Kidney epithelial cell (primary cell): ENCODE measurements around the gene DOCK1. TPM values are rescaled to one million over a fixed set of nuclear protein-coding genes. Genes with fewer than 3 reads are reported as not detected.

ENCODE experiments used
- DNase-seq: peaks from one replicate; pipeline ENCODE4 v3.0.0-alpha.2; 2010; ENCODE audit warnings: low read depth
- H3K27me3 ChIP-seq: 2 replicates; pipeline ENCODE4 v1.6.0; 2011; ENCODE audit warnings: low read length; ENCODE audit not compliant: control insufficient read depth, insufficient read depth
- H3K36me3 ChIP-seq: 2 replicates; pipeline ENCODE4 v1.5.1; 2011; ENCODE audit warnings: low read length; ENCODE audit not compliant: control insufficient read depth, insufficient read depth
- H3K4me3 ChIP-seq: 2 replicates; pipeline ENCODE4 v1.5.1; 2011; ENCODE audit warnings: low read depth, mild to moderate bottlenecking, control low read depth, low read length
- total RNA-seq: library from RNA; depleted of rRNA; stranded (reverse); fragments of >200 nt; gene quantifications from 2 replicates; pipeline ENCODE4 v1.2.3, GENCODE V29; 2015
- TF ChIP-seq, protein P1 (sequence below): IDR thresholded peaks from 2 replicates; pipeline ENCODE4 v1.5.1; 2011; ENCODE audit warnings: mild to moderate bottlenecking, moderate library complexity, low read length, control low read depth, inconsistent platforms; ENCODE audit not compliant: insufficient read depth, poor library complexity, severe bottlenecking

The DOCK1 gene
- total RNA-seq, 1 donor from 2014 or later: 39.5 TPM

GRCh38 chr10:127418536-127419168, 513.4 kb downstream of the DOCK1 start:
- no peaks in the 10 kb centered on the region for H3K27me3 ChIP-seq
- peaks cover 1% of the 10 kb centered on the region for H3K36me3 ChIP-seq
- no peak for DNase-seq
- no peak overlapping the region for H3K4me3 ChIP-seq
- TF ChIP-seq, protein P1, sequence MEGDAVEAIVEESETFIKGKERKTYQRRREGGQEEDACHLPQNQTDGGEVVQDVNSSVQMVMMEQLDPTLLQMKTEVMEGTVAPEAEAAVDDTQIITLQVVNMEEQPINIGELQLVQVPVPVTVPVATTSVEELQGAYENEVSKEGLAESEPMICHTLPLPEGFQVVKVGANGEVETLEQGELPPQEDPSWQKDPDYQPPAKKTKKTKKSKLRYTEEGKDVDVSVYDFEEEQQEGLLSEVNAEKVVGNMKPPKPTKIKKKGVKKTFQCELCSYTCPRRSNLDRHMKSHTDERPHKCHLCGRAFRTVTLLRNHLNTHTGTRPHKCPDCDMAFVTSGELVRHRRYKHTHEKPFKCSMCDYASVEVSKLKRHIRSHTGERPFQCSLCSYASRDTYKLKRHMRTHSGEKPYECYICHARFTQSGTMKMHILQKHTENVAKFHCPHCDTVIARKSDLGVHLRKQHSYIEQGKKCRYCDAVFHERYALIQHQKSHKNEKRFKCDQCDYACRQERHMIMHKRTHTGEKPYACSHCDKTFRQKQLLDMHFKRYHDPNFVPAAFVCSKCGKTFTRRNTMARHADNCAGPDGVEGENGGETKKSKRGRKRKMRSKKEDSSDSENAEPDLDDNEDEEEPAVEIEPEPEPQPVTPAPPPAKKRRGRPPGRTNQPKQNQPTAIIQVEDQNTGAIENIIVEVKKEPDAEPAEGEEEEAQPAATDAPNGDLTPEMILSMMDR: no peak

GRCh38 chr10:127420138-127420684, 515.0 kb downstream of the DOCK1 start:
- Histone ChIP-seq H3K4me3 (no peak overlapping the region), H3K36me3 (peaks cover 1% of the 10 kb centered on the region), H3K27me3 (no peaks in the 10 kb centered on the region)
- TF ChIP-seq, protein P1: no peak
- DNase-seq: no peak

DNA sequence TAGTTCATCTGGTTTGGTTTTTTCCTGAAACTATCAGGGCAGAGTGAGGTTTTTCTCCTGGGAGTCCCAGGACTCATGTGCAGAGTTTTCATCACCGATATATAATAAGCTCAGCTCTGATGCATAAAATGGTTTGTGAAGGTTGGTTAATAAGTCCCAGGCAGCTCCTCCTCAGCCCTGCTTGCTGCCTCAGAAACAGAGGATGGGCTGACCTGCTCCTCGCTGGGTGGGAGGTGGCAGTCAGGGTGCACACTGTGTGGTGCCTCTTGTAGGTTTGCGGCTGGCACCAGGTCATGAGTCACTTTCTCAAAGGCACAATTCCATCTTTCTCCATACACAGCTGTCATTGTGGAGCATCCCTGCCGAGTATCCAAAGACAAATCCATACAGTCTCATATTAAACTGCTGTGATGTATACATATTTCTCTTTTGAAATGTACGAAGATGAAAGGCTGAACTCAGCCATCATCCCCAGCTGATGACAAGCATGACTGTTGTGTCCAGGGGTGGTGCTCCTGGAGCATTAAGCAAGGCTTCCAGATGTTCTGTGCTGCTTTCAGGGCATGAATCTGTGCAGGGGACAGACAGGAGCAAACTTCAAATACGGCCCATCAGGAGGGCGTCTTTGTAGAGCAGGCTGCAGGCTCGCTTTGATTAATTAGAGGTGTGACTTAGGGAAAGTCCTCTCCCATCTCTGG, 518.1 kb downstream of the DOCK1 start:
- DNase-seq: no peak
- TF ChIP-seq, protein P1: no peak
- peaks cover 1% of the 10 kb centered on the region for H3K36me3 ChIP-seq
- no peak overlapping the region for H3K4me3 ChIP-seq
- no peaks in the 10 kb centered on the region for H3K27me3 ChIP-seq

DNA sequence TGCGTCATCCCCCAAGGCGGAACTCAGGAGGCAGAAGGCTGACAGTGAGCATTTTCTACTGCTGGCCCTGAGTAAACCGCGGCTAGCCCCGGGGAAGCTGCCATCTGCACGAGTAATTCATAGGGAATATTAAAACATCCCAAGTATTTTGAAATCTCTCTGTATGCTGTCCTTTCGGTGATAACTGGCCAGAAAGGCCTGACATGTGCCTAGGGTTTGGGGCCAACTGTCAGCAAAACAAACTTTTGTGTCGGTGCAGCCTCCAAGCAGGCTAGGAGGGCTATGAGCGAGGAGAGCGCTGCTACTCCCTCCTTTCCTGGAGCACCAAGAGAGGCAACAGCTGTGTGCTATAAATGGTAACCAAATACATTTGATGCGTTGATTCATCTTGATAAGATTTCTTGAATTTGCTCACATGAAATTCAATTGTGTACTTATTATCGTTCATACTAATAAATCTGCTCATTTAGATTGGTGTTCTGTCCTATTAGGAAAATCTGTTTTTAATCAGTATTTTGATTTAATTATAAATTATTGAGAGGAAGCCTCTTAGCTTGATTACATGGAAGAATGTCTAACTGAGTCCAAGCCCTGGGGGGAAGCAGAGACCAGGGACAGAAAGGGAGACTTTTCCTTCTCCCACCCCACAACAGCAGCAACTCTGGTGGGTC, 519.5 kb downstream of the DOCK1 start:
- TF ChIP-seq, protein P1: no peak

GRCh38 chr10:127426746-127427145, 521.5 kb downstream of the DOCK1 start:
- DNase-seq: no peak
- TF ChIP-seq, protein P1: no peak
- no peak overlapping the region for H3K4me3 ChIP-seq
- H3K36me3 ChIP-seq: no peaks in the 10 kb centered on the region
- no peaks in the 10 kb centered on the region for H3K27me3 ChIP-seq

More for the DNA sequence above, 519.5 kb downstream of the DOCK1 start:
- no peak for DNase-seq
- Histone ChIP-seq H3K4me3 (no peak overlapping the region), H3K27me3 (no peaks in the 10 kb centered on the region), H3K36me3 (no peaks in the 10 kb centered on the region)
